Activated CD4-positive, alpha-beta T cell treated with anti-CD3 and anti-CD28 coated beads for 1 hour (primary cell): ENCODE data around the gene PRDM12.

Experiments used
- DNase-seq: peaks from one replicate; pipeline ENCODE4 v3.0.0-alpha.2; 2020

Gene PRDM12

GRCh38 chr9:130732136-130732535, 67.7 kb downstream of the PRDM12 start:
- DNase-seq = no peak
